Inferior parietal cortex (tissue), 1 donor: Measurements from ENCODE around the gene ABCG5.

Source experiments
- DNase-seq: peaks from one replicate; pipeline ENCODE4 v3.0.0-alpha.2; 2016; ENCODE audit errors: extremely low spot score

ABCG5 gene

GRCh38 chr2:43841949-43842865, 3.6 kb upstream of the ABCG5 start:
- DNase-seq: no peak

GRCh38 chr2:43840965-43841364, 2.3 kb upstream of the ABCG5 start:
- DNase-seq: no peak

- no peak for DNase-seq
Measured at GRCh38 chr2:43839776-43840564, 1.3 kb upstream of the ABCG5 start.

GRCh38 chr2:43837831-43838559, 644 bp downstream of the ABCG5 start:
- no peak for DNase-seq

GRCh38 chr2:43837033-43837432, 1.6 kb downstream of the ABCG5 start:
- DNase-seq: no peak

- no peak for DNase-seq
Measured at GRCh38 chr2:43832457-43832856, 6.2 kb downstream of the ABCG5 start.

- DNase-seq: no peak
Measured at GRCh38 chr2:43831543-43832294, 6.9 kb downstream of the ABCG5 start.

GRCh38 chr2:43826305-43827250, 12.1 kb downstream of the ABCG5 start:
- DNase-seq: no peak

GRCh38 chr2:43825841-43826240, 12.8 kb downstream of the ABCG5 start:
- DNase-seq: no peak

GRCh38 chr2:43824951-43825493, 13.6 kb downstream of the ABCG5 start:
- no peak for DNase-seq

- no peak for DNase-seq
Measured at GRCh38 chr2:43824512-43824911, 14.1 kb downstream of the ABCG5 start.

- DNase-seq: no peak
Measured at GRCh38 chr2:43823751-43824150, 14.9 kb downstream of the ABCG5 start.

- no peak for DNase-seq
Measured at GRCh38 chr2:43822839-43823238, 15.8 kb downstream of the ABCG5 start.

- DNase-seq: no peak
Measured at GRCh38 chr2:43819491-43820163, 19.0 kb downstream of the ABCG5 start.

GRCh38 chr2:43818761-43819160, 19.9 kb downstream of the ABCG5 start:
- no peak for DNase-seq

GRCh38 chr2:43814711-43815110, 23.9 kb downstream of the ABCG5 start:
- no peak for DNase-seq

GRCh38 chr2:43812947-43813346, 25.7 kb downstream of the ABCG5 start:
- no peak for DNase-seq

- no peak for DNase-seq
Measured at GRCh38 chr2:43812006-43812405, 26.6 kb downstream of the ABCG5 start.

- no peak for DNase-seq
Measured at GRCh38 chr2:43810888-43811287, 27.8 kb downstream of the ABCG5 start.
